ENCODE results near the gene ZPBP2.
"Not testable (repeated sequence)": the region's sequence is repeated elsewhere in the genome, so short reads cannot be mapped to it uniquely, and the experiment has no call there.

Gene ZPBP2, protein sequence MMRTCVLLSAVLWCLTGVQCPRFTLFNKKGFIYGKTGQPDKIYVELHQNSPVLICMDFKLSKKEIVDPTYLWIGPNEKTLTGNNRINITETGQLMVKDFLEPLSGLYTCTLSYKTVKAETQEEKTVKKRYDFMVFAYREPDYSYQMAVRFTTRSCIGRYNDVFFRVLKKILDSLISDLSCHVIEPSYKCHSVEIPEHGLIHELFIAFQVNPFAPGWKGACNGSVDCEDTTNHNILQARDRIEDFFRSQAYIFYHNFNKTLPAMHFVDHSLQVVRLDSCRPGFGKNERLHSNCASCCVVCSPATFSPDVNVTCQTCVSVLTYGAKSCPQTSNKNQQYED

DNA sequence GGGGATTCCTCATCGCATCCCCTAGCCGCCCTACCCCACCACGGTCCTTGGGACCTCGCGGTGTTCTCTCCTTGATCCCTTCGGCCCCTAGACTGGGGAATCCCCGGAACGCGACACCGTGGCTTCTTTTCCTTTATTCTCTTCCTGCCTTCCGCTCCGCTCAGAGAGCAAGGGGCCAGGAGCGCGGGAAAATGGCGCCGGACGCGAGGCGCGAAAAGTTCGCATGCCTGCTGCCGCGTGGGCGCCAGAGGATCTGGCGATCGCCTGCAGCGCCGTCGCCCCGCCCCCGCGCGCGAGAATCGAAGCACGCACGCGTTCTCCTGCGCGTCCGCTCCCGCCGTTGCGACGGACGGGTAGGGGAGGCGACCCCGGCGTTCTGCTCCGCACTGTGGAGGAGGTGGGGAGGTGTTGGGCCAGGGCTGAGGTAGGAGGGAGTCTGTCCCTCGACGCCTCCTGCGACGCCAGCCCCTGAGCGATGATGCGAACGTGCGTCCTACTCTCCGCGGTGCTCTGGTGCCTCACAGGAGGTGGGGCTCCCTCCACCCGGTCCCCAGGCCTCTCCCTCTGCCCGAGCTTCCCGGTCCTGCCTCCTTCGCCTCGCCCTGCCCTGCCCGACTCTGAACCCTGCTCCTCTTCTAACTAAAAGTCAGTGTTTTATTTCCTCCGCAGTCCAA, at the start of gene ZPBP2:
Gene ZPBP2 (plus strand): TSS at position 323 of the 674 bp plus-strand sequence. CDS start 153 bp downstream, at position 476.
- DNase-seq, result peak; percentile 34

DNA sequence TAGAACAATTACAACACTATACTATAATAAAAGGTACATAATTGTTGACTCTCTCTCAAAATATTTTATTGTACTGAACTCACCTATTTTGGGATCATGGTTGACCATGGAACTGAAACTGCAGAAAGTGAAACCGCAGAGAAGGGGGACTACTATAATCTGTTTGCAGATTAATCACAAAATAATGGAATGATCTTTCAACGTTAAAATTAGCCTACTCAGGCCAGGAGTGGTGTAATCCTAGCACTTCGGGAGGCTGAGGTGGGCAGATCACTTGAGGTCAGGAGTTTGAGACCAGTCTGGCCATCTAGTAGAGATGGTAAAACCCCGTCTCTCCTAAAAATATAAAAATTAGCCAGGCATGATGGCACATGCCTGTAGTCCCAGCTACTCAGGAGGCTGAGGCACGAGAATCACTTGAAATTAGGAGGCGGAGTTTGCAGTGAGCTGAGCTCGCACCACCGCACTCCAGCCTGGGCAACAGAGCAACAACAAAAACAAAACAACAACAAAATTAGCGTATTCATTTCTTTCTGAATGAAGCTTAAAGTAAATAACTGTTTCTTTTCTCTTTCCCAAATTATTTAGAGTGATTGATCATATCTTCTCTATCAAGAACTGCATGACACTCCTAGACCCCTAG, 49.5 kb upstream of the ZPBP2 start:
- no peak for DNase-seq

DNA sequence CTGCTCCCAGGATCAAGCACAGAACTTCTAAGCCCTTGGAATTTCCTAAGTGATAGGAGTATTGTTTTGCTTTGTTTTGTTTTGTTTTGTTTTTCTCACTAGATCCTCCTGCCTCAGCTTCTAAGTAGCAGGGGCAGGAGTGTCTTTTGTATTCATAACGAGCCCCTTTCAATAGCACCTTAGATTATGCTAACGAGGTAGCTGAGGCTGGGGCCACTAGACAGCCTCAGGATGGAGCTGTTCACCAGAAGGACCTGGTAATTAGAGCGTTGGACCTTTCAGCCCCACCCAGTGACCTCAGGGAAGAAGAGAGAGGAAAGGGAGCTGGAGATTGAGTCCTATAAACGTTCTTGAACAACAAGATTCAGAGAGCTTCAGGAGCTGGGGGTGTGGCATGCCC, 47.5 kb upstream of the ZPBP2 start:
- no peak for DNase-seq

DNA sequence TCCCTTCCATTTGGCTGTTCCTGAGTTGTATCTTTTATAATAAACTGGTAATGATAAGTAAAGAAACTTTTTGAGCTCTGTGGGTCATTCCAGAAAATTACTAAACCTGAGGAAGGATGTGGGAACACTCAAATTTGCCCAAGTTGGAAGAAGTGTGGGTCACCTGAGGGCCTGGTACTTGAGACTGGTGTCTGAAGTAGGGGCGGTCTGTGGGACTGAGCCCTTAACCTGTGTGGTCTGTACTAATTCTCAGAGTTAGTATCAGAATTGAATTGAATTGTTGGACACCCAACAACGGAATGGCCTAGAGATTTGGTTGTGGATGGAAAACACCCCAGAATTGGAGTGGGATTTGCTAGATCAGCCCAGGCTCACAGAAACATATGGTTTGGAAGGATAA, 47.0 kb upstream of the ZPBP2 start:
- DNase-seq, result no peak

DNA sequence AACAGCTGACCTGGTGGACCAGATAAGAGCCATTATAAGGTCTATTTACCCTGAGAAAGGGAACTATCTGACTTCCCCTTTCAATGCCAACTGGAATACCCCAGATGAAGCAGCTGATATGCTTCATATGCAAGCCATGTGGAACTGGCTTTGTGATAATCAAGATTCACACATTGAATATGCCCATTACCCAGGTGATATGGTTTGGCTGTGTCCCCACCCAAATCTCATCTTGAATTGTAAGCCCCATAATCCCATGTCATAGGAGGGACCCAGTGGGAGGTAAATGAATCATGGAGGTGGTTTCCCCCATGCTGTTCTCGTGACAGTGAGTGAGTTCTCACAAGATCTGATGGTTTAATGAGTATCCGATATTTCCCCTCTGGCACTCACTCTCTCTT, 46.0 kb upstream of the ZPBP2 start:
- no peak for DNase-seq

DNA sequence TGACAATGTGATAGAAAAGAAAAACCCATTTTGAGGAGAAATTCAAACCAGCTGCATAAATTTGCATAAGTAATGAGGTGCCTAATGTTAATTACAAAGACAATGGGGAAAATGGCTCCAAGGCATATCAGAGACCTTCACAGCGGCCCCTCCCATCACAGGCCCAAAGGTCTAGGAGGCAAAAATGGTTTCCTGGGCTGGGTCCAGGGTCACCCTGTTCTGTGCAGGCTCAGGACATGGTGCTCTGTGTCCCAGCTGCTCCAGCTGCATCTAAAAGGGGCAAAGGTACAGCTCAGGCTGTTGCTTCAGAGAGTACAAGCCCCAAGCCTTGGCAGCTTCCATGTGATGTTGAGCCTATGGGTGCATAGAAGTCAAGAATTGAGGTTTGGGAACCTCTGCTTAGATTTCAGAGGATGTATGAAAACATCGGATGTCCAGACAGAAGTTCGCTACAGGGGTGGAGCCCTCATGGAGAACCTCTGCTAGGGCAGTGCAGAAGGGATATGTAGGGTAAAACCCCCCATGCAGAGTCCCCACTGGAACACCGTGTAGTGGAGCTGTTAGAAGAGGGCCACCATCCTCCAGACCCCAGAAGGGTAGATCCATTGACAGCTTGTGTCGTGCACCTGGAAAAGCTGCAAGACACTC, 44.5 kb upstream of the ZPBP2 start:
- DNase-seq, result no peak

DNA sequence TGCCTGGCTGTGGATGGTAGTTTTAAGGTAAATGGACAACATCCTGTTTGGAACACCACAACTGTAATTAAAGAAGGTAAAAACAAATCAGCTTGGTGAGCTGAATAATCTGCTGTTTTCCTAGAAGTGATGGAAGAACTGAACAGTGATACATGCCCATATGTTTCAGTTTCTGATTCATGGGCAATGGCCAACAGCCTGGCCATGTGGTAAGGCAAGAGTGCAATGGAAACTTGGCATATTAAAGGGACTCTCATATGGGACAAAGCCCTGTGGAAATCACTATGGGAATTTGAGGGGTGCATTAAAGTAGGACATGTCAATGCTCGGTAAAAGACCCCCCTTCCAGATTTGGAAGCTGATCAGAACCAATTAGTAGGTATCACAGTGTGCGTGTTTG, 41.7 kb upstream of the ZPBP2 start:
- no peak for DNase-seq

DNA sequence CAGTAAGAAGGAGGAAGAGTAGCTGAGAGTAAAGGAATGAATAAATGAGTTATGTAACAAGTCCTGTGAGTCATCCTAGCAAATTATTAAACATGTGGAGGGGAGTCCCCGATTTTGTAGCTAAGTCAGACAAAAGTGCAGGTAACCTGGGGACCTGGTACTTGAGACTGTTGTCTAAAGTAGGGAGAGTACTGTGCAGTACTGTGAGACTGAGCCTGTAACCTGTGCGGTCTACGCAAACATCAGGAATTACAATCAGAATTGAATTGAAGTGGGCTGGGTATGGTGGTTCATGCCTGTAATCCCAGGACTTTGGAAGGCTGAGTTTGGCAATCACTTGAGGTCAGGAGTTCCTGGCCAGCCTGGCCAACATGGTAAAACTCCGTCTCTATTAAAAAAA, 39.6 kb upstream of the ZPBP2 start:
- no peak for DNase-seq

DNA sequence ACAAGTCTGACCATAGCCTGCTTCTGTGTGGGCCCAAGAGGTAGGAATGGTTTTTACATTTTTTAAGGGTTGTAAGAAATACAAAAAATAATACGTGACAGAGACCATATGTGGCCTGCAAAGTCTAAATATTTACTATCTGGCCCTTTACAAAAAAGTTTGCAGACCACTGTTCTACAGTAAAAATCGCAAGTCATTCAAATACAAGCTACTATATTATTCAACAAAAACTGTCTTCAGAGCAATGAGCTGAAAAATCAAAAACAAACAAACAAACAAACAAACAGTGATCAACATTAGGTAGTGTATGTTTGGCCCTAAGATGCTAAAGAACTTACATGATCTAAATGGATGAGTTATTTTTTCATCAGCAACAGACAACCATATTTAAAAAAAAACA, 36.4 kb upstream of the ZPBP2 start:
- DNase-seq, result no peak

DNA sequence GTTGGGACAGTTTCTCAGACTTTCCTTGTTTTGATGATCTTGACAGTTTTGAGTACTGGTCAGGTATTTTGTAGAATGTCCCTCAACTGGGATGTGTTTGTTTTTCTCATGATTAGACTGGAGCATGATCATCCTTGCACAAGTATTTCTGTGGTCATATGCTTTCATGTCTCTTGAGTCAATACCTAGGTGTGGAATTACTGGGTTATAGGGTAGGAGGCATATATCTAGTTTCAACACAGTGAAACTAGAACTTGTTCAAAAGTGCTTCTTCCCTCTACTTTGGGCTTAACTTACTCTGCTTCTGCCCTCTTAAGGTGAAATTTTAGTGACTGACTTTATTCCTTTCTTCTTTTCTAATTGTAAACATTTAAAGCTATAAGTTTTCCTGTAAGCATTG, 34.0 kb upstream of the ZPBP2 start:
- no peak for DNase-seq

DNA sequence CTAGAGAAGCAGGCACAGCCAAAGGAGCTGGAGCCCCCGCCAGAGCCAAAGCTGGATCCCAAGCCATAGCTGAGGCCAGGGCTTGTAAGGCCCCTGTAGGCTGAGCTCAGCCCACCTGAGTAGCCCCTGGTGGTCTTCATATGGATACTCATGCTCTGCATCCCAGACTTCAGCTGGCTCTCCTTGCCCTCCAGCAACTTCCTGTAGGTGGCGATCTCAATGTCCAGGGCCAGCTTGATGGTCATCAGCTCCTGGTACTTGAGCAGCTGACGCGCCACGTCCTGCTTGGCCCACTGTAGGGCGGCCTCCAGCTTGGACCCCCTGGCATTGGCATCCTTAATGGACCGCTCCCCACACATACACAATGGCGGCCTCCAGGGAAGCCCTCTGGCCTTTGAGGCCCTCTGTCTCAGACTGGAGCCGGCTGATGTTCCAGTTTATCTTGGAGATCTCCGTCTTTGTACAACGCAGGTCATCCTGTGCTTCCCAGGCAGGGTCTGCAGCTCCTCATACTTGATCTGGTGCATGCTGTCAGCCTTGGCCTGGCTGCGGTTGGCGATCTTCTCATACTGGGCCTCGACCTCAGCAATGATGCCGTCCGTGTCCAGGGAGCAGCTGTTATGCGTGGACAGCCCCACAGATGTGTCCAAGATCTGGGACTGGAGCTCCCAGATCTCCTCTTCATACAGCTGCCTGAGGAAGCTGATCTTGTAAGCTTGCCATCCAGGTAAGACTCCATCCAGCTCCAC, 32.8 kb upstream of the ZPBP2 start:
- DNase-seq, result no peak

DNA sequence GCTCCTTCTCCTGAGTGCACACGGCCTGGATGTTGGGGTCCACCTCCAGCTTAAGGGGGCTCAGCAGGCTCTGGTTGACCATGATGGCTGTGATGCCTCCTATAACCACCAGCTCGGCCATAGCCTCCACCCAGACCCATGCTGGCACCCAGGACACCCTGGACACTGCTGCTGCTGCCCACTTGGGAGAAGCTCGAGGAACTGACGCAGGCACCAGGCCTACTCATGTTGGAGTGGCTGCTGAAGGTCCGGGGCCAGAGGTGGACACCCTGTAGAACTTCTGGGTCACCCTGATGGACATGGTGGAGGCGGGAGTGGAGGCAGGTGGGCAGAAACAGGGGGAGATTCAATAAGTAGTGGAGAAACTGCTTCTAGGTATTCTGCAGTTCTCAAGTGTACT, 31.9 kb upstream of the ZPBP2 start:
- DNase-seq, result no peak

DNA sequence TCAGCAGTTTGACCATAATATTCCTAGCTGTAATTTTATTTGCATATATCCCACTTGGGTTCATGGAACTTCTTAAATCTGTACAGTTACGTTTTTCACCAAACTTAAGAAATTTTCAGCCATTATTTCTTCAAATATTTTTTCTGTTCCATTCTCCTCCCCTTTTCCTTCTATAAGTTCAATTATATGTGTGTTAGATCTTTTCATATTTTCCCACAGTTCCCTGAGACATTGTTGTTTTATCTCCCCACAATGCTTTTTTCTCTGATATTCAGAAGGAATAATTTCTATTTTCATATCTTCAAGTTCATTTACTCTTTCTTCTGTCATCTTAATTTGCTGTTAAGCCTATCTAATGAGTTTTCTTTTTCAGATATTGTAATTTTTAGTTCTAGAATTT, 29.9 kb upstream of the ZPBP2 start:
- DNase-seq, result no peak

DNA sequence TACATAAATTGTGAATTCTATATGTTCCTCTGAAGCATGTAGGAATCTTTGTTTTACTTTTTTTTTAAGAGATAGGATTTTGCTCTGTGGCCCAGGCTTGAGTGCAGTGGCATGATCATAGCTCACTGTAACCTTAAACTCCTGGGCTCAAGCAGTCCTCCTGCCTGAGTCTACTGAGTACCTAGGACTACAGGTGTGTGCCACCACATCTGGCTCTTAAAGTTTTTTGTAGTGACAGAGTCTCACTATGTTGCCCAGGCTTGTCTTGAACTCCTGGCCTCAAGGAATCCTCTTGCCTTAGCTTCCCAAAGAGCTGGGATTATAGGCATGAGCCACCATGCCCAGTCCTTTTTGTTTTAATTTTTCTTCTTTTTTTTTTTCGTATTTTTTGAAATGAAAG, 29.2 kb upstream of the ZPBP2 start:
- no peak for DNase-seq

DNA sequence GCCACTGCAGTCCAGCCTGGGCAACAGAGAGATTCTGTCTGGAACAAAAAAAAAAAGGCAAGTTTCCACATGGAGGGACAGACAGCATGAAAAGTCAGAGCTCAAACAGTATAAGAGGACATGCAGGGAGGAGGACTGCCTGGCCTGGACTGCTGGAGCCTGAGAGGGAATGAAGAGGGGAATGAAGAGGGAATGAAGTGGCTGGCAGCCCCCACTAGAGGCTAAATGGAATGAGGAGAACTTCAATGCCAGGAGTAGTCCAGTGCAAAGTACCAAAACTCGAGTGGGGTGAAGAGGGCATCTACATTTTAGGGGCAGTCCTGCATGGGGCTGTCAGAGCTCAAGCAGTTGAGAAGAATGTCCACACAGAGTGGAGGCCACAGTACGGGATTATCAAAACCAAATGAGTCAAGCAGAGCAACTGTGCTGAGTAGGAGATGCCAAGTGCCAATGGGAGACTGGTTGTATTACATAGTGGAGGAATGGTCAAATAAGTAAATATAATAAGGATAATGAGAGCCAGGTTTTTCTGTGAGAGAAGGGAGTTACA, 26.8 kb upstream of the ZPBP2 start:
- DNase-seq, result no peak

DNA sequence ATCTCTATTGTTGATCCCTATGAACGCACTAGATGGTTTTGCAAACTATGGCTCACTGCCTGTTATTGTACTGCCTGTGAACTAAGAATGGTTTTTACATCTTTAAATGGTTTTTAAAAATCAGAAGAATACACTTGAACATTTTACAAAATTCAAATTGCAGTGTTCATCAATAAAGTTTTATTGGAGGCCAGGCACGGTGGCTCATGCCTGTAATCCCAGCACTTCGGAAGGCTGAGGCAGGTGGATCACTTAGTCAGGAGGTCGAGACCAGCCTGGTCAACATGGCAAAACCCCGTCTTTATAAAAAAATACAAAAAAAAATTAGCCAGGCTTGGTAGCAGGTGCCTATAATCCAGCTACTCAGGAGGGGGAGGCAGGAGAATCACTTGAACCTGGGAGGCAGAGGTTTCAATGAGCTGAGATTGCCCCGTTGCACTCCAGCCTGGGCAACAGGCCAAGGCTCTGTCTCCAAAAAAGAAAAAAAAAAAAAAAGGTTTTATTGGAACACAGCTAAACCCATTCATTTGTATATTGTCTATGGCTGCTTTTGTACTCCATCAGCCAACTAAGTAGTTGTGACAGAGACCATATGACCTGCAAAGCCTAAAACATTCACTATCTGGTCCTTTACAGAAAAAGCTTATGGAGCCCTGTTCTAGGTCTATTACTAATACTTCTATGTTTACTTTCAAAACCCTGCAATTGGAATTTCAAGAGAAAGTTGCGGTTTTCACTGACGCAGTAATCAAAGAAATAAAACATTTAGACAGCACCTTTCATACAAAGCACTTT, 22.8 kb upstream of the ZPBP2 start:
- DNase-seq, result no peak

DNA sequence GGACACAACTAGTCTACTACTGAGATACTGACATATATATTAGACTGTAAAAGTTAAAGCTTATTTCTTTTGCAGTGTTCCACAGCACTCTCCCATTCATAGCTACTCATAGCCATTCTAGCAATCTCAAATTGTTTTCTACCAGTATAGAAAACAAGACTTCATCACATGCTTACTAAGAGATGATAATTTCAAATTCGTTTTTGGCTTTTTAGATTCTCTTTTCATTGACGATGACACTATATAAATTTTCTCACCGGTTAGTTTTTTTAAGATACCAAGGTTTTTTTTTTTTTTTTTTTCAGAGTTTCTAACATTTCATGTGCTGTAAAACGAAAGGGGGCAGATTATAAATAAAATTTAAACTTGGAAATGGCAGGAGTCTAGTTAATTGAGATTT, 21.8 kb upstream of the ZPBP2 start:
- DNase-seq, result no peak

DNA sequence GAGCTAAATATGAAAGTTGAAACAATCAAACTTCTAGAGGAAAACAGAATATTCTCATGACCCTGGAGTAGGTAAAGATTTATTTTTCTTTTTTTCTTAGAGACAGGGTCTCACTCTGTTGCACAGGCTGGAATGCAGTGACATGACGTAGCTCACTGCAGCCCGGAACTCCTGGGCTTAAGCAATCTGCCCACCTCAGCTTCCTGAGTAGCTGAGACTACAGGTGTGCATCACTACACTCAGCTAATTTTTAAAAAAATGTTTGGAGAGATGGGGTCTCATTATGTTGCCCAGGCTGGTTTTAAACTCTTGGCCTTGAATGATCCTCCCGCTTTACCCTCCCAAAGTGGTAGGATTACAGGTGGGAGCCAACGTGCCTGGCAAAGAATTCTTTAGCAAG, 19.4 kb upstream of the ZPBP2 start:
- no peak for DNase-seq

DNA sequence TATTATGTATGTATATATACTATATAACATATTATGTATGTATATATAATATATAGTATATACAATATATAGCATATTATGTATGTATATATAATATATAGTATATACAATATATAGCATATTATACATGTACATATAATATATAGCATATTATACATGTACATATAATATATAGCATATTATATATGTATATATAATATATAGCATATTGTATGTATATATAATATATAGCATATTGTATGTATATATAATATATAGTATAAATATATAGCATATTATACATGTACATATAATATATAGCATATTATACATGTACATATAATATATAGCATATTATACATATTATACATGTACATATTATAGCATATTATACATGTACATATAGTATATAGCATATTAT, 17.8 kb upstream of the ZPBP2 start:
- DNase-seq, result not testable (repeated sequence)

DNA sequence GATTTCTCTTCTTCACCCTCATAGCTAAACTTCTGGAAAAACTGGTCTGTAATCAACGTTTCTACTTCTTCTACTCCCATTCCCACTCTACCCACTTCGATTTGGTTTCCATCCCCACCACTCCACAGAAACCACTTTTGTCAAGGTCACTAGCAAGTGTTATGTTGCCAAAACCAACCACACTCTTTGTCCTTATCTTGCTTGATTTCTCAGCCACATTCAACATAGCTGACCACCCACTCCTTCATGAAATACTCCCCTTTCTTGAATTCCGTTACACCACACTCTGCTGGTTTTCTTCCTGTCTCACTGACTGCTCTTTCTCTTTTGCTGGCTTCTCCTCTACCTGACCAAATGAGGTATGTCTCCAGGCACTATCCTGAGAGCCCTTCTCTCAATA, 15.8 kb upstream of the ZPBP2 start:
- no peak for DNase-seq

DNA sequence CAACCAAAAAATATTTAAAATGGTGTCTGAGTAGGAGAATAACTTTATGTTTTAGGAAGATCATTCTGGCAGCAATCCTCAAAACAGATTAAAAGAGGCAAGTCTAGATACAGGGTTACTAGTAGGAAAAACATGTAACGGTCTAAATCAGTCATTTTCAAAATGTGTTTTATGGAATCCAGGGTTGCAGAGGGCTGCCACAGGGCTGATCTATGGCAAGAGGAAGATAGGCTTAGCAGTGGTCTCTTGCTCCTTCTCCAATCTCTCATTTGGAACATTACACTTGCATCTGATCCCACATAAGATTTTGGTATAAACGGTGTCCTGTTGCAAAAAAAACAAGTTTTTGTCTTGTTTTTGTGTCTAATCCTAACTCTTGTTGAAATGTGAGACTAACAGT, 13.1 kb upstream of the ZPBP2 start:
- DNase-seq, result no peak

All from activated T-cell treated with anti-CD3 and anti-CD28 coated beads for 4 hours (primary cell).